CD4-positive, alpha-beta T cell (primary cell): ENCODE results near the gene TCF7L2. TPM values are rescaled to one million over a fixed set of nuclear protein-coding genes. Genes with fewer than 3 reads are reported as not detected.

ENCODE experiments used
- ATAC-seq: fragments of 200-7000 bp; cut with Tn5 transposase; one replicate; pipeline ENCODE4 v1.10.0; 2022; ENCODE audit warnings: mild to moderate bottlenecking; ENCODE audit not compliant: poor library complexity
- CTCF ChIA-PET: fragments of 350-600 bp; sonication (Branson Sonifier 250); formaldehyde crosslinking; loops from one replicate; lab custom pipeline; 2021; ENCODE audit warnings: antibody characterized with exemption, inconsistent platforms; lab: Charles Lee
- POLR2A ChIA-PET: fragments of 350-600 bp; sonication (Branson Sonifier 250); formaldehyde crosslinking; loops from one replicate; lab custom pipeline; 2021; ENCODE audit warnings: antibody characterized with exemption, inconsistent platforms; lab: Charles Lee
- DNase-seq, 14 experiments: peaks; one replicate each; pipeline ENCODE4 v3.0.0-alpha.2; 2013 to 2020; ENCODE audit warnings: mixed read lengths in 2 of 14
- H3K27ac ChIP-seq, 2 donors: one replicate each; pipeline versions ENCODE4 v1.5.1 to v1.7.0; 2013; ENCODE audit warnings: low read length in 2 of 2, low read depth in 1 of 2, mild to moderate bottlenecking in 1 of 2
- H3K27me3 ChIP-seq, 2 experiments: 1 replicate in 1 of 2; 2 replicates in 1 of 2; pipeline versions ENCODE4 v1.6.1 to v1.7.0; 2013; ENCODE audit warnings: low read length in 2 of 2, control low read depth in 1 of 2, mild to moderate bottlenecking in 1 of 2, moderate library complexity in 1 of 2; ENCODE audit not compliant: insufficient read depth in 2 of 2, control insufficient read depth in 1 of 2
- H3K36me3 ChIP-seq: one replicate; pipeline ENCODE4 v1.6.1; 2013; ENCODE audit warnings: low read length, control low read depth; ENCODE audit not compliant: insufficient read depth
- H3K4me1 ChIP-seq: one replicate; pipeline ENCODE4 v1.6.1; 2013; ENCODE audit warnings: low read length, control low read depth; ENCODE audit not compliant: insufficient read depth
- H3K4me3 ChIP-seq: one replicate; pipeline ENCODE4 v1.5.1; 2013; ENCODE audit warnings: mild to moderate bottlenecking, low read length, moderate library complexity
- H3K9me3 ChIP-seq, 2 experiments: 1 replicate in 1 of 2; 2 replicates in 1 of 2; pipeline versions ENCODE4 v1.6.1 to v1.7.0; 2013; ENCODE audit warnings: low read length in 2 of 2, mild to moderate bottlenecking in 2 of 2, control low read depth in 1 of 2, moderate library complexity in 1 of 2; ENCODE audit not compliant: control insufficient read depth in 1 of 2, insufficient read depth in 1 of 2
- H3K27ac Mint-ChIP-seq: one replicate; pipeline ENCODE4 v1.8.0; 2020; ENCODE audit warnings: mixed read lengths
- H3K27me3 Mint-ChIP-seq: one replicate; pipeline ENCODE4 v1.8.0; 2021; ENCODE audit warnings: mixed read lengths
- H3K36me3 Mint-ChIP-seq: one replicate; pipeline ENCODE4 v1.8.0; 2021; ENCODE audit warnings: low read depth, mixed read lengths
- H3K4me1 Mint-ChIP-seq: one replicate; pipeline ENCODE4 v1.8.0; 2021; ENCODE audit warnings: low read depth, mixed read lengths
- H3K4me3 Mint-ChIP-seq: one replicate; pipeline ENCODE4 v1.8.0; 2020; ENCODE audit warnings: mild to moderate bottlenecking, mixed read lengths
- H3K9me3 Mint-ChIP-seq: one replicate; pipeline ENCODE4 v1.8.0; 2020; ENCODE audit warnings: mixed read lengths
- intact Hi-C, 2 experiments: fragments of 100-400 bp; cut with DNase I in 1 of 2; cut with micrococcal nuclease in 1 of 2; formaldehyde crosslinking; loops; one replicate each; pipeline versions ENCODE4 v1.15.1 to v1.9.0; 2023 to 2025; cut with DNase I, micrococcal nuclease
- total RNA-seq, 174 experiments: library from RNA in 2 of 174; stranded (reverse) in 2 of 174; gene quantifications; one replicate each; pipeline ENCODE4 v1.2.3 and lab custom pipeline; 2021 to 2026
- TF ChIP-seq, protein P1 (sequence below): fragments of 200-600 bp; IDR thresholded peaks from one replicate; pipeline ENCODE4 v1.8.0; 2022; ENCODE audit warnings: antibody characterized with exemption, mild to moderate bottlenecking

The TCF7L2 gene
- total RNA-seq, 2 experiments from 2014 or later = 4.2 to 4.4 TPM

- H3K4me1 Mint-ChIP-seq = peaks cover 6% of the 10 kb centered on the region
- no peaks in the 10 kb centered on the region for H3K36me3 Mint-ChIP-seq
- no peaks in the 10 kb centered on the region for H3K9me3 Mint-ChIP-seq
- H3K4me3 ChIP-seq = no peak overlapping the region
- H3K36me3 ChIP-seq = no peaks in the 10 kb centered on the region
- H3K9me3 ChIP-seq = no peaks in the 10 kb centered on the region
- intact Hi-C loops = no loop called here
- TF ChIP-seq, protein P1, sequence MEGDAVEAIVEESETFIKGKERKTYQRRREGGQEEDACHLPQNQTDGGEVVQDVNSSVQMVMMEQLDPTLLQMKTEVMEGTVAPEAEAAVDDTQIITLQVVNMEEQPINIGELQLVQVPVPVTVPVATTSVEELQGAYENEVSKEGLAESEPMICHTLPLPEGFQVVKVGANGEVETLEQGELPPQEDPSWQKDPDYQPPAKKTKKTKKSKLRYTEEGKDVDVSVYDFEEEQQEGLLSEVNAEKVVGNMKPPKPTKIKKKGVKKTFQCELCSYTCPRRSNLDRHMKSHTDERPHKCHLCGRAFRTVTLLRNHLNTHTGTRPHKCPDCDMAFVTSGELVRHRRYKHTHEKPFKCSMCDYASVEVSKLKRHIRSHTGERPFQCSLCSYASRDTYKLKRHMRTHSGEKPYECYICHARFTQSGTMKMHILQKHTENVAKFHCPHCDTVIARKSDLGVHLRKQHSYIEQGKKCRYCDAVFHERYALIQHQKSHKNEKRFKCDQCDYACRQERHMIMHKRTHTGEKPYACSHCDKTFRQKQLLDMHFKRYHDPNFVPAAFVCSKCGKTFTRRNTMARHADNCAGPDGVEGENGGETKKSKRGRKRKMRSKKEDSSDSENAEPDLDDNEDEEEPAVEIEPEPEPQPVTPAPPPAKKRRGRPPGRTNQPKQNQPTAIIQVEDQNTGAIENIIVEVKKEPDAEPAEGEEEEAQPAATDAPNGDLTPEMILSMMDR = no peak
- ATAC-seq (no peak), DNase-seq (no peak)
- peaks cover 8% of the 10 kb centered on the region for H3K27me3 Mint-ChIP-seq
- H3K4me3 Mint-ChIP-seq = no peak overlapping the region
- peaks cover 0 to 5% of the 10 kb centered on the region in 2 experiments for H3K27me3 ChIP-seq
- CTCF ChIA-PET = no interaction called here
- no peaks in the 10 kb centered on the region for H3K4me1 ChIP-seq
- no peak overlapping the region for H3K27ac ChIP-seq
- POLR2A ChIA-PET = no interaction called here
- H3K27ac Mint-ChIP-seq = no peak overlapping the region
These were observed 94.1 kb downstream of the TCF7L2 start for GRCh38 chr10:113044016-113044755.

GRCh38 chr10:113045147-113046055 lies 95.4 kb downstream of the TCF7L2 start:
- POLR2A ChIA-PET = no interaction called here
- CTCF ChIA-PET = no interaction called here
- H3K27me3 ChIP-seq = peaks cover 0 to 5% of the 10 kb centered on the region in 2 experiments
- H3K4me3 ChIP-seq = no peak overlapping the region
- no peak for DNase-seq
- peaks cover 9% of the 10 kb centered on the region for H3K4me1 ChIP-seq
- Mint-ChIP-seq H3K4me1 (peaks cover 18% of the 10 kb centered on the region), H3K36me3 (no peaks in the 10 kb centered on the region), H3K27ac (no peak overlapping the region), H3K9me3 (no peaks in the 10 kb centered on the region), H3K27me3 (peaks cover 8% of the 10 kb centered on the region), H3K4me3 (no peak overlapping the region)
- H3K36me3 ChIP-seq = no peaks in the 10 kb centered on the region
- TF ChIP-seq, protein P1 = no peak
- intact Hi-C loops = no loop called here
- H3K27ac ChIP-seq = no peak overlapping the region
- H3K9me3 ChIP-seq = no peaks in the 10 kb centered on the region
- ATAC-seq = no peak

GRCh38 chr10:113047151-113047550 lies 97.1 kb downstream of the TCF7L2 start:
- Histone ChIP-seq H3K4me1 (peaks cover 15% of the 10 kb centered on the region), H3K27ac (no peak overlapping the region), H3K27me3 (no peaks in the 10 kb centered on the region), H3K4me3 (no peak overlapping the region), H3K9me3 (no peaks in the 10 kb centered on the region), H3K36me3 (no peaks in the 10 kb centered on the region)
- intact Hi-C loops = no loop called here
- Mint-ChIP-seq H3K4me3 (no peak overlapping the region), H3K27me3 (peaks cover 13% of the 10 kb centered on the region), H3K36me3 (no peaks in the 10 kb centered on the region), H3K27ac (no peak overlapping the region), H3K9me3 (no peaks in the 10 kb centered on the region), H3K4me1 (peaks cover 36% of the 10 kb centered on the region)
- ChIA-PET CTCF (no interaction called here), POLR2A (no interaction called here)
- DNase-seq = no peak
- TF ChIP-seq, protein P1 = no peak
- ATAC-seq = no peak
